Measurements from ENCODE around the gene PEMT.

DNA sequence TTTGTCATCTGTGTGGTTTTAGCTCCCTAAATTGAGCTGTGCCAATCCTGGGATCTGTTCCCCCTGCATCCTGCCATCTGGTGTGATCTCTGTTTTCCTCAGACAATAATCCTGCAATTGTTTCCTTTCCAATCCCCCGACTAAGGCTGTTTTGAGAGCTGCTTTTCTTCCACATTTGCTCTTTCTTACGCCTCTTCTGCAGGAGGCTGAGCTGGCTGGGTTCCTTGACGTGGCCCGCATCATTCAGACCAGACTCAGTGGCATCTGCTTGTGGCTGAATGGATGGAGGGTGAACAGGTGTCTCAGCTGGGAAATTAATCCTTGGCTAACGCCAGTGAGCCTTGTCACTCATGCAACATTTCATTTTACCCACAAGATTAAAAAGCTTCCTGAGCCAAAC, 124.5 kb downstream of the PEMT start:
- TF ChIP-seq, protein P1, sequence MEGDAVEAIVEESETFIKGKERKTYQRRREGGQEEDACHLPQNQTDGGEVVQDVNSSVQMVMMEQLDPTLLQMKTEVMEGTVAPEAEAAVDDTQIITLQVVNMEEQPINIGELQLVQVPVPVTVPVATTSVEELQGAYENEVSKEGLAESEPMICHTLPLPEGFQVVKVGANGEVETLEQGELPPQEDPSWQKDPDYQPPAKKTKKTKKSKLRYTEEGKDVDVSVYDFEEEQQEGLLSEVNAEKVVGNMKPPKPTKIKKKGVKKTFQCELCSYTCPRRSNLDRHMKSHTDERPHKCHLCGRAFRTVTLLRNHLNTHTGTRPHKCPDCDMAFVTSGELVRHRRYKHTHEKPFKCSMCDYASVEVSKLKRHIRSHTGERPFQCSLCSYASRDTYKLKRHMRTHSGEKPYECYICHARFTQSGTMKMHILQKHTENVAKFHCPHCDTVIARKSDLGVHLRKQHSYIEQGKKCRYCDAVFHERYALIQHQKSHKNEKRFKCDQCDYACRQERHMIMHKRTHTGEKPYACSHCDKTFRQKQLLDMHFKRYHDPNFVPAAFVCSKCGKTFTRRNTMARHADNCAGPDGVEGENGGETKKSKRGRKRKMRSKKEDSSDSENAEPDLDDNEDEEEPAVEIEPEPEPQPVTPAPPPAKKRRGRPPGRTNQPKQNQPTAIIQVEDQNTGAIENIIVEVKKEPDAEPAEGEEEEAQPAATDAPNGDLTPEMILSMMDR (IDR thresholded peaks at IDR 0.05; ENCODE audit: insufficient read depth, low read length): no peak
- TF ChIP-seq POLR2AphosphoS5 (IDR thresholded peaks at IDR 0.05; ENCODE audit: low read depth) (no peak), GABPA (IDR thresholded peaks at IDR 0.05; ENCODE audit: low read depth) (no peak)
